ENCODE measurements around the gene CSNK1A1.

CSNK1A1 gene

DNA sequence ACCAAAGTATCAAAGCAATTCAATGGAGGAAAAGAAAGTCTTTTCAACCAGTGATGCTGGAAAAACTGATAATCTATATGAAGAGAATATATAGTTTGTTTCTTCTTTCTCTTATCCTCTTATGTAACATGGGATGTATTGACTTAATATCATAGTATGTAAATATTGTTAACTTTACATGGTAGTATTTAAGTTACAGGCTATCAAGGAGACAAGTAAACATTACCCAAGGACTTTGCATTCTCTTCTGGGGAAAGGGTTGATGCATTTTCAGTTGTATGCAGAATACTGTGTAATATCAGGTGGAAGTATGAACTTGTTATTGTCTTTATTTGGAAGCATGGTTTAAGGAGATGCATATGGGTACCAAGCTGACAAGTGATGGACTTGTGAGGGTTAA lies 20.9 kb upstream of the CSNK1A1 start:
- ChIA-PET POLR2A (no interaction called here), CTCF (no interaction called here)
- DNase-seq (ENCODE audit: extremely low spot score): no peak
- TF ChIP-seq TARDBP (IDR thresholded peaks at IDR 0.05): no peak
- TF ChIP-seq ELF4 (IDR thresholded peaks at IDR 0.05): no peak
- no peak for TF ChIP-seq SP1 (IDR thresholded peaks at IDR 0.05)
- no peak for TF ChIP-seq FOXA1 (IDR thresholded peaks at IDR 0.05)
- TF ChIP-seq ARNT (IDR thresholded peaks at IDR 0.05): no peak
- TF ChIP-seq ZNF384 (IDR thresholded peaks at IDR 0.05): no peak
- no peak for TF ChIP-seq LEF1 (IDR thresholded peaks at IDR 0.05; ENCODE audit: borderline replicate concordance)
- TF ChIP-seq CTBP1 (IDR thresholded peaks at IDR 0.05; ENCODE audit: borderline replicate concordance): no peak
- no peak for TF ChIP-seq NFRKB (IDR thresholded peaks at IDR 0.05)
- no peak for TF ChIP-seq PKNOX1 (IDR thresholded peaks at IDR 0.05)
- no peak for TF ChIP-seq L3MBTL2 (conservative IDR thresholded peaks at IDR 0.05)
- no peak for TF ChIP-seq FOXK2 (IDR thresholded peaks at IDR 0.05)
- no peak for TF ChIP-seq SUZ12 (IDR thresholded peaks at IDR 0.05)

DNA sequence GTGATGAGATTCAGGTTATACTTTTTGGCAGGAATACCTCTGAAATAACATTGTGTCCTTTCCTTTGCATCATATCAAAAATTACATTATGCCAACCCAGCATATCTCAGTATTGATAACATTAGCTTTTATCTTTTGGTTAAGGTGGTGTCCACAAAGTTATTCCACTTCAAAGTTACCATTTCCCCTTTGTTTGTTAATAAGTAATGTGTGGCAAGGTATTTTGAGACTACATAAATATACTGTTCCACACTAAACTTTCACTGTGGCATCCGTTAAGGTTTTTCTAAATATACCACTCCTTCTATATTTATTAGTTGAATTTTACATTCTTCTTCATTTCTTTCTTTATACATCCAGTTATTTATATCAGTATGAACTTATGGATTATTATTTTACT lies 16.0 kb upstream of the CSNK1A1 start:
- TF ChIP-seq FOXA1 (IDR thresholded peaks at IDR 0.05) (no peak), SP1 (IDR thresholded peaks at IDR 0.05) (no peak), ZNF384 (IDR thresholded peaks at IDR 0.05) (no peak), FOXK2 (IDR thresholded peaks at IDR 0.05) (no peak), ARNT (IDR thresholded peaks at IDR 0.05) (no peak), FOXM1 (IDR thresholded peaks at IDR 0.05; ENCODE audit: borderline replicate concordance) (no peak), PKNOX1 (IDR thresholded peaks at IDR 0.05) (no peak), SUZ12 (IDR thresholded peaks at IDR 0.05) (no peak), LEF1 (IDR thresholded peaks at IDR 0.05; ENCODE audit: borderline replicate concordance) (no peak), CTBP1 (IDR thresholded peaks at IDR 0.05; ENCODE audit: borderline replicate concordance) (no peak), ELF4 (IDR thresholded peaks at IDR 0.05) (no peak), BHLHE40 (IDR thresholded peaks at IDR 0.05; ENCODE audit: borderline replicate concordance) (no peak), L3MBTL2 (conservative IDR thresholded peaks at IDR 0.05) (no peak), NFRKB (IDR thresholded peaks at IDR 0.05) (no peak), HDGF (IDR thresholded peaks at IDR 0.05; ENCODE audit: borderline replicate concordance) (no peak), TARDBP (IDR thresholded peaks at IDR 0.05) (no peak)
- ChIA-PET POLR2A (no interaction called here), CTCF (interaction anchor here (1.4 kb wide), 1 partner anchor 181 kb away, joined by 3 read pairs; no protein-coding TSS in a partner anchor)
- DNase-seq (ENCODE audit: extremely low spot score): no peak

DNA sequence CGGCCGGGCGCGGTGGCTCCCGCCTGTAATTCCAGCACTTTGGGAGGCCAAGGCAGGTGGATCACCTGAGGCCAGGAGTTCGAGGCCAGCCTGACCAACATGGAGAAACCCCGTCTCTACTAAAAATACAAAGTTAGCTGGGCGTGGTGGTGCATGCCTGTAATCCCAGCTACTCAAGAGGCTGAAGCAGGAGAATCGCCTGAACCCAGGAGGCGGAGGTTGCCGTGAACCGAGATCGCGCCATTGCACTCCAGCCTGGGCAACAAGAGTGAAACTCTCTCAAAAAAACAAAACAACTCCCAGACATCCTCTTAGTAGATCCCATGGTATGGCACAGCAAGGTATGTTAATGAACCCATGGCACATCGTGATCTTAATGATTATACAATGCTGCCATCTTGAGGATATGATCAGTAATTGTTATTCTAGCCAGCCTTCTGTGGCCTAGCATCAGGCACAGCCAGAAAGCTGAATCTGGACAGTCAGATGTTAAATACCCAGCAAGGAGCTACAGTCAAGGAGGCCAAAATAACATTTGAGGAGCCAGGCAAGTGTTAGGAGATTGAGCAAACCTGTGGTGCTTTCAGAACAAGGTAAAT lies 13.4 kb upstream of the CSNK1A1 start:
- DNase-seq (ENCODE audit: extremely low spot score): peak; percentile 77
- ChIA-PET POLR2A (interaction anchor here (1.0 kb wide), 1 partner anchor 119 kb away, joined by 4 read pairs; no protein-coding TSS in a partner anchor), CTCF (interaction anchor here (0.5 to 2.1 kb wide), 12 partner anchors 116 to 295 kb away, joined by 3 to 10 read pairs (median 5); partner anchors contain the start of gene IL17B)

DNA sequence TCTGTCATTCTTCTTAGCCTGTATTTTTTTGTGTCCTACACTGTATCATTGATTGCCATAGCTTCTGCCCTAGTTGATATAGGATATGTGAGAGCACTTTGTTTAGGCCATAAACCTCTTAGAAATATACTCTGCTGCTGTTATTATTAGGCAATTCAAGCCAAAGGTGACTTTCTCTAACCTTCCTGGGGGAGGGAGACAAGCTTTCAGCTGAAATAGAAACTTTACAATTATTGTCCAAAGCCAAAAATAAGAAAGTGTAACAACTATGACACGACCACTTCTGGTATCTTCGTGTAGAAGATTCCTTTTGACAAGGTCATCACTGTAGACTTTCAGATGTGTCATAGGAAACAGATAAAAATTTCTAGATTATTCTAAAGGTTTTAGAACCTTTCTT lies 12.2 kb upstream of the CSNK1A1 start:
- no peak for TF ChIP-seq NFRKB (IDR thresholded peaks at IDR 0.05)
- TF ChIP-seq TARDBP (IDR thresholded peaks at IDR 0.05): no peak
- no peak for TF ChIP-seq SP1 (IDR thresholded peaks at IDR 0.05)
- no peak for TF ChIP-seq FOXA1 (IDR thresholded peaks at IDR 0.05)
- TF ChIP-seq ZNF384 (IDR thresholded peaks at IDR 0.05): no peak
- TF ChIP-seq ARNT (IDR thresholded peaks at IDR 0.05): no peak
- no peak for TF ChIP-seq FOXM1 (IDR thresholded peaks at IDR 0.05; ENCODE audit: borderline replicate concordance)
- TF ChIP-seq BHLHE40 (IDR thresholded peaks at IDR 0.05; ENCODE audit: borderline replicate concordance): no peak
- no peak for TF ChIP-seq L3MBTL2 (conservative IDR thresholded peaks at IDR 0.05)
- no peak for TF ChIP-seq CTBP1 (IDR thresholded peaks at IDR 0.05; ENCODE audit: borderline replicate concordance)
- no peak for TF ChIP-seq FOXK2 (IDR thresholded peaks at IDR 0.05)
- DNase-seq (ENCODE audit: extremely low spot score): no peak
- ChIA-PET CTCF (interaction anchor here (0.7 to 2.6 kb wide), 8 partner anchors 52 to 196 kb away, joined by 3 to 14 read pairs (median 6); no protein-coding TSS in a partner anchor), POLR2A (interaction anchor here (1.0 to 4.6 kb wide), 4 partner anchors 12 to 118 kb away, joined by 3 to 26 read pairs (median 5); partner anchors contain the start of gene CSNK1A1)

DNA sequence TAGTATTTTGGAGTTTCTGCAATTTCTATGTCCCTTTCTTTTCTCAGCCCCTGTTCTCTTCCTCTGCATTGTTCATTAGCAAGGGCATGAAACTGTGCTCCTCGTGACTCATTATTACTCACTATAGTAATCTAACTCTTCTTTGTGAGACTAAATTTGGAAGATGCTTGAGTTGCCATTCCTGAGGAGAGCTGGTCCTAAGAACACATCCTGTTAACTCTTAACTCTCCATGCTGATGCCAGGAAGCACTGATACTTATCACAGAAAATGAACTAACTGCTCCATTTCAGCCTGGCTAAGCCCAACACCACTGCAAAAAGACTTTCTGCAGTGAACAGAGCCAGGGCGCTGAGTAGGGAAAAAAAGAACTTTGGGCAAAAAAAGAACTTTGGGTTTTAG lies 10.6 kb upstream of the CSNK1A1 start:
- no peak for DNase-seq (ENCODE audit: extremely low spot score)
- CTCF ChIA-PET: interaction anchor here (0.7 to 2.6 kb wide), 8 partner anchors 11 to 190 kb away, joined by 3 to 14 read pairs (median 8); no protein-coding TSS in a partner anchor
- POLR2A ChIA-PET: interaction anchor here (0.9 to 4.6 kb wide), 8 partner anchors 10 to 217 kb away, joined by 3 to 26 read pairs (median 4); partner anchors contain the start of genes CSNK1A1, GRPEL2 and PCYOX1L
- no peak for TF ChIP-seq SP1 (IDR thresholded peaks at IDR 0.05)
- no peak for TF ChIP-seq TARDBP (IDR thresholded peaks at IDR 0.05)
- no peak for TF ChIP-seq LEF1 (IDR thresholded peaks at IDR 0.05; ENCODE audit: borderline replicate concordance)
- no peak for TF ChIP-seq L3MBTL2 (conservative IDR thresholded peaks at IDR 0.05)
- no peak for TF ChIP-seq FOXA1 (IDR thresholded peaks at IDR 0.05)
- no peak for TF ChIP-seq HDGF (IDR thresholded peaks at IDR 0.05; ENCODE audit: borderline replicate concordance)

GRCh38 chr5:149559706-149560105 lies 8.5 kb upstream of the CSNK1A1 start:
- POLR2A ChIA-PET: interaction anchor here (4.6 kb wide), 1 partner anchor 8 kb away, joined by 26 read pairs; the partner anchor contains the start of gene CSNK1A1

More at GRCh38 chr5:149559706-149560105, 8.5 kb upstream of the CSNK1A1 start:
- no peak for DNase-seq (ENCODE audit: extremely low spot score)
- CTCF ChIA-PET: interaction anchor here (0.7 to 0.9 kb wide), 2 partner anchors 125 to 627 kb away, joined by 3 read pairs; no protein-coding TSS in a partner anchor
- TF ChIP-seq FOXM1 (IDR thresholded peaks at IDR 0.05; ENCODE audit: borderline replicate concordance) (no peak), FOXA1 (IDR thresholded peaks at IDR 0.05) (no peak)

All from HEK293T (cell line).